Gastroesophageal sphincter (tissue), 4 donors: Measurements from ENCODE around the gene KICS2. TPM values are rescaled to one million over a fixed set of nuclear protein-coding genes. Genes with fewer than 3 reads are reported as not detected.

Experiments
- ATAC-seq: fragments of 150-250 bp; one replicate; pipeline ENCODE4 v1.9.1; 2016; ENCODE audit warnings: mild to moderate bottlenecking, moderate library complexity
- H3K27ac ChIP-seq, 4 donors: fragments of 200-600 bp; sonication (generic) in 3 of 4; 1 replicate in 3 of 4; 2 replicates in 1 of 4; pipeline ENCODE4 v1.5.1; 2016 to 2019
- H3K27me3 ChIP-seq: fragments of 200-600 bp; sonication (generic); one replicate; pipeline ENCODE4 v1.5.1; 2019
- H3K36me3 ChIP-seq, 2 donors: fragments of 200-600 bp; sonication (generic); one replicate each; pipeline ENCODE4 v1.5.1; 2019; ENCODE audit warnings: control low read depth in 1 of 2
- H3K4me1 ChIP-seq, 3 donors: fragments of 200-600 bp; sonication (generic); 1 replicate in 2 of 3; 2 replicates in 1 of 3; pipeline ENCODE4 v1.5.1; 2016 to 2019; ENCODE audit warnings: control low read depth in 2 of 3
- H3K4me3 ChIP-seq, 2 donors: fragments of 200-600 bp; sonication (generic); one replicate each; pipeline ENCODE4 v1.5.1; 2019; ENCODE audit warnings: mild to moderate bottlenecking in 1 of 2, moderate library complexity in 1 of 2
- H3K9me3 ChIP-seq, 3 donors: fragments of 200-600 bp; sonication (generic); one replicate each; pipeline ENCODE4 v1.5.1; 2017 to 2019; ENCODE audit warnings: control low read depth in 2 of 3
- EP300 ChIP-seq: sonication (generic); formaldehyde crosslinking; IDR thresholded peaks from one replicate; pipeline ENCODE4 v1.6.1; 2017; ENCODE audit warnings: antibody characterized with exemption, mild to moderate bottlenecking
- POLR2A ChIP-seq, 2 donors: fragments of 450-650 bp; IDR thresholded peaks; one replicate each; pipeline ENCODE4 v1.6.1; 2017; ENCODE audit warnings: antibody characterized with exemption in 2 of 2, mild to moderate bottlenecking in 2 of 2, moderate library complexity in 1 of 2
- POLR2AphosphoS5 ChIP-seq: sonication (generic); formaldehyde crosslinking; IDR thresholded peaks from one replicate; pipeline ENCODE4 v1.6.1; 2017; ENCODE audit warnings: antibody characterized with exemption
- WGBS, 2 donors: methylation state at CpG; one replicate each; pipeline ENCODE4 v1.1.5; 2018; ENCODE audit warnings: low coverage in 1 of 2; 5-methylcytosine and 5-hydroxymethylcytosine counted together
- total RNA-seq, 4 donors: library from RNA; depleted of rRNA; stranded (reverse); fragments of >200 nt; gene quantifications; one replicate each; pipeline ENCODE4 v1.1.0, GENCODE V29; 2016
- TF ChIP-seq, protein P1 (sequence below), 4 experiments: fragments of 200-600 bp in 2 of 4; fragments of 450-650 bp in 2 of 4; sonication (generic) in 1 of 4; IDR thresholded peaks; one replicate each; pipeline ENCODE4 v1.5.1; 2017 to 2019; ENCODE audit warnings: antibody characterized with exemption in 4 of 4, mild to moderate bottlenecking in 2 of 4, moderate library complexity in 2 of 4

KICS2 gene
- total RNA-seq, 4 donors from 2014 or later, result 2.4 to 6.7 (median 5.9) TPM

DNA sequence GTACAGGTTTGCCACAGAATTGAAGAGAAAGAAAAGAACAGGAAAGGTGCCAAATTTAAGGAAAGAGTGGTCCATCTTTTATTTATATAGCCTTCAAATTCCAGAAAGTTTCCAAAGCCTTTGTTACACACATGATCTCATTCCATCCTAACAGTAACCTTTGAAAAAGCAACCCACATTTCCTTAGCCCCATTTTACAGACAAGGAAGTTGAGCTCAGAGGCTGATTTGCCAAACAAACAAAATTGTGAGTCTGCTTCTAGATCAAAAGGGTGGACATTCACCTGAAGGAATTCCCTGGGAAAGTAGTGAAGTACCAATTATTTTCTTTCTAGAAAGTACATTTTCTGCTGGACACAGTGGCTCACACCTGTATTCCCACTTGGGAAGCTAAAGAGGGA lies 32.0 kb downstream of the KICS2 start:
- no peak for TF ChIP-seq POLR2AphosphoS5
- TF ChIP-seq EP300, result no peak
- TF ChIP-seq POLR2A (IDR thresholded peaks at IDR 0.05), result no peak
- TF ChIP-seq, protein P1, sequence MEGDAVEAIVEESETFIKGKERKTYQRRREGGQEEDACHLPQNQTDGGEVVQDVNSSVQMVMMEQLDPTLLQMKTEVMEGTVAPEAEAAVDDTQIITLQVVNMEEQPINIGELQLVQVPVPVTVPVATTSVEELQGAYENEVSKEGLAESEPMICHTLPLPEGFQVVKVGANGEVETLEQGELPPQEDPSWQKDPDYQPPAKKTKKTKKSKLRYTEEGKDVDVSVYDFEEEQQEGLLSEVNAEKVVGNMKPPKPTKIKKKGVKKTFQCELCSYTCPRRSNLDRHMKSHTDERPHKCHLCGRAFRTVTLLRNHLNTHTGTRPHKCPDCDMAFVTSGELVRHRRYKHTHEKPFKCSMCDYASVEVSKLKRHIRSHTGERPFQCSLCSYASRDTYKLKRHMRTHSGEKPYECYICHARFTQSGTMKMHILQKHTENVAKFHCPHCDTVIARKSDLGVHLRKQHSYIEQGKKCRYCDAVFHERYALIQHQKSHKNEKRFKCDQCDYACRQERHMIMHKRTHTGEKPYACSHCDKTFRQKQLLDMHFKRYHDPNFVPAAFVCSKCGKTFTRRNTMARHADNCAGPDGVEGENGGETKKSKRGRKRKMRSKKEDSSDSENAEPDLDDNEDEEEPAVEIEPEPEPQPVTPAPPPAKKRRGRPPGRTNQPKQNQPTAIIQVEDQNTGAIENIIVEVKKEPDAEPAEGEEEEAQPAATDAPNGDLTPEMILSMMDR (IDR thresholded peaks at IDR 0.05), result no peak
- Histone ChIP-seq H3K4me3 (no peak overlapping the region), H3K9me3 (no peaks in the 10 kb centered on the region), H3K4me1 (no peaks in the 10 kb centered on the region), H3K27ac (no peak overlapping the region), H3K36me3 (peaks cover 0 to 25% of the 10 kb centered on the region in 2 donors), H3K27me3 (no peaks in the 10 kb centered on the region)
- ATAC-seq, result no peak

DNA sequence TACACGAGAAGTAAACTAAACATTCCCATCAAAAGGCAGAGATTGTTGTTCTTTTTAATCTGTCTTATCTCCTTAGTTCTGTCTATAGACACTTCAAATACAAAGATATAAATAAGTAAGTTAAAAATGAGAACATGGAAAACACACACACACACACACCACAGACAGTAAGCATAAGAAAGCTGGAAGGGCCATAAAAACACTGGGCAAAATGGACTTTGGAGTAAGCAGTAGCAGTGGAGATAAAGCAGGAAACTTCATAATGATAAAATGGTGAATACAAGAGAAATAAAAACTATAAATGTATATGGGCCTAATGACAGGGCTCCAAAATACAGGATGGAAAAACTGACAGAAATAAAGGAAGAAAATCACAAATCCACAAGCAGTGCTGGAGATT lies 32.6 kb downstream of the KICS2 start:
- Histone ChIP-seq H3K4me3 (no peak overlapping the region), H3K4me1 (no peaks in the 10 kb centered on the region)
- ATAC-seq, result no peak

DNA sequence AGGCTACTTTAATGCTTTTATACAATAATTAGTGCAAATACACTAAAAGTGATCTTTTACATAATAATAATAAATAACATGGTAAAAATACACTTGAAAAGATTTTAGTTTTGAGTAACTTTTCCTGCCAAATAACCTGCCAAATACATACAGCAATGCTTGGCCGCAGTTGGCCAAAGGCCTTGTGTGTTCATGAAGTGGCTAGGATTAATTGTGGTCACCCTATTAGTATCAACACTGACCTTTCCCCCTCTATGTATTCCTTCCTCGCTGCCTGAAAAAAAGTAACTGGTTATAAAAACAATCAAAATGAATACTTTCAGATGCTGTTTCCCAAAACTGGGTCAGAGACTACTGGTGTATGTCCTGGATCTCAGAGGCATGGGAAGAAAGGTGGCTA lies 34.3 kb downstream of the KICS2 start:
- Histone ChIP-seq H3K4me1 (no peaks in the 10 kb centered on the region), H3K27ac (no peak overlapping the region), H3K4me3 (no peak overlapping the region), H3K36me3 (peaks cover 0 to 9% of the 10 kb centered on the region in 2 donors), H3K9me3 (no peaks in the 10 kb centered on the region), H3K27me3 (no peaks in the 10 kb centered on the region)
- TF ChIP-seq POLR2AphosphoS5, result no peak
- TF ChIP-seq, protein P1 (IDR thresholded peaks at IDR 0.05), result no peak
- TF ChIP-seq EP300, result no peak
- TF ChIP-seq POLR2A (IDR thresholded peaks at IDR 0.05), result no peak
- 66 to 75% methylated on average over 2 of the region's 2 CpGs for WGBS, 2 donors
- no peak for ATAC-seq

More for the DNA sequence above, 32.6 kb downstream of the KICS2 start:
- TF ChIP-seq POLR2A (IDR thresholded peaks at IDR 0.05), result no peak
- TF ChIP-seq, protein P1 (IDR thresholded peaks at IDR 0.05), result no peak
- TF ChIP-seq POLR2AphosphoS5, result no peak
- no peak for TF ChIP-seq EP300
- Histone ChIP-seq H3K27me3 (no peaks in the 10 kb centered on the region), H3K36me3 (peaks cover 0 to 22% of the 10 kb centered on the region in 2 donors), H3K27ac (no peak overlapping the region), H3K9me3 (no peaks in the 10 kb centered on the region)
- WGBS, 2 donors, result 82 to 100% methylated on average over 1 of the region's 1 CpG

DNA sequence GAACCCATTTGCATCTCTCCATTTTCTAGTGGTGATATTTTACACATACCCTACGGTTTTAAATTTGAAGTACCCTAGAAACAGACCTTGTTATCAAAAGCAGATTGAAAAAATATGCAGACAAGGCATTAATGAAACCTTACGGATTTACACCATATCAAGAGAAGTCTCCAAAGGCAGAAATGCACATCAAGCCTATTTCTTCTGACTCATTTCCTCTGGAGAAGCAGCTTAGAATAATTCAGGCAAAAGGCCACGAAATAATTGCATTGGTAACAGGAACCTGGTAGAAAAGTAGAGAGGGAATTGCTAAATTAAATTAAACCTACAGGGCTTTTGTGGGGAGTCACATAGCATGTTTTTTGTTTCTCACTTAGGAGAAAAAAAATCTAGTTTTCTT lies 34.7 kb downstream of the KICS2 start:
- Histone ChIP-seq H3K27ac (no peak overlapping the region), H3K4me3 (no peak overlapping the region), H3K36me3 (peaks cover 0 to 5% of the 10 kb centered on the region in 2 donors), H3K27me3 (no peaks in the 10 kb centered on the region), H3K9me3 (no peaks in the 10 kb centered on the region), H3K4me1 (peaks cover 0 to 2% (median 0%) of the 10 kb centered on the region in 3 donors)
- no peak for ATAC-seq
- TF ChIP-seq, protein P1 (IDR thresholded peaks at IDR 0.05), result no peak
- TF ChIP-seq POLR2AphosphoS5 (no peak), POLR2A (IDR thresholded peaks at IDR 0.05) (no peak), EP300 (no peak)
- 55 to 89% methylated on average over 3 of the region's 3 CpGs for WGBS, 2 donors

DNA sequence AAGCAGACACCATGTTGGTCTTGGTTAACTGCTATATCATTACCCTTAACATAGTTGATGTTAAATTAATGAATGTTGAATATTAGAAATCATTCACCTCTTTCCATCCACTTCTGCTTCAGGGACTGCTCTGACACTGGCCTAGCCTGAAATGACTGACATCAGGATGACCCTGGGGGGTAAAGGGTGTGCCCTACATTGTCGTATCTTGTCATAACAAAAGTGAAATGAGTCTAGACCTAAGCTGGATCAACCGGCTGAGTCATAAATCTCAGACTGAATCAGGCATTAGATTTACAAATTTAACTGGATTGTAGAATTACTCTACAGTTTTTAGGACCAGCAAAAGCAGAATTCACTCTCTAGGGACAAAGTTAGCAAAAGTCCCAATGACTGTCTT lies 35.3 kb downstream of the KICS2 start:
- 56 to 63% methylated on average over 2 of the region's 2 CpGs for WGBS, 2 donors

More for the DNA sequence above, 35.3 kb downstream of the KICS2 start:
- H3K9me3 ChIP-seq, result no peaks in the 10 kb centered on the region
- no peak overlapping the region for H3K4me3 ChIP-seq
- peaks cover 0 to 8% (median 0%) of the 10 kb centered on the region in 3 donors for H3K4me1 ChIP-seq
- no peak for ATAC-seq
- no peak for TF ChIP-seq POLR2AphosphoS5
- TF ChIP-seq, protein P1 (IDR thresholded peaks at IDR 0.05), result no peak
- no peaks in the 10 kb centered on the region for H3K36me3 ChIP-seq
- no peak overlapping the region for H3K27ac ChIP-seq
- no peaks in the 10 kb centered on the region for H3K27me3 ChIP-seq
